IMR-90 (cell line): ENCODE results near the gene CTBP2. TPM values are rescaled to one million over a fixed set of nuclear protein-coding genes. Genes with fewer than 3 reads are reported as not detected.

Experiments used
- ATAC-seq: fragments of 200-7000 bp; cut with Tn5 transposase; 2 replicates; pipeline ENCODE4 v1.9.1; 2020; ENCODE audit warnings: low read depth, mild to moderate bottlenecking, moderate library complexity
- BruUV-seq: library from RNA; stranded (reverse); fragments of 400-500 nt; replicated peaks from 2 replicates; lab custom pipeline; 2021; lab: Mats Ljungman, UMichigan
- CTCF ChIA-PET: fragments of 300-600 bp; formaldehyde crosslinking; extraction: SDS; loops from one replicate; lab custom pipeline; 2021; ENCODE audit warnings: antibody characterized with exemption; lab: Yijun Ruan, JAX
- POLR2A ChIA-PET: fragments of 300-600 bp; sonication (Branson Sonifier 250); formaldehyde crosslinking; loops from one replicate; lab custom pipeline; 2022; ENCODE audit warnings: antibody characterized with exemption; ENCODE audit not compliant: unreplicated experiment; lab: Charles Lee
- DNase-seq: peaks from one replicate; pipeline ENCODE4 v3.0.0; 2013
- H2AFZ ChIP-seq: replicated peaks from 2 replicates; pipeline ENCODE3; 2013; ENCODE audit warnings: low read length, mild to moderate bottlenecking; ENCODE audit not compliant: poor library complexity
- H2AK5ac ChIP-seq: 2 replicates; pipeline ENCODE4 v1.6.1; 2013; ENCODE audit warnings: low read depth, low read length, inconsistent platforms
- H2AK9ac ChIP-seq: replicated peaks from 2 replicates; pipeline ENCODE3; 2013; ENCODE audit warnings: mild to moderate bottlenecking, low read depth, low read length, moderate library complexity; ENCODE audit not compliant: poor library complexity
- H2BK120ac ChIP-seq: 2 replicates; pipeline ENCODE4 v1.6.1; 2013; ENCODE audit warnings: low read depth, low read length, inconsistent platforms
- H2BK15ac ChIP-seq: 3 replicates; pipeline ENCODE4 v1.6.1; 2013; ENCODE audit warnings: low read depth, low read length, inconsistent platforms
- H2BK20ac ChIP-seq: 2 replicates; pipeline ENCODE4 v1.6.1; 2013; ENCODE audit warnings: low read depth, mild to moderate bottlenecking, inconsistent platforms, low read length, moderate library complexity
- H2BK5ac ChIP-seq: 2 replicates; pipeline ENCODE4 v1.6.1; 2013; ENCODE audit warnings: mild to moderate bottlenecking, low read depth, low read length, inconsistent platforms; ENCODE audit not compliant: poor library complexity, severe bottlenecking
- H3K14ac ChIP-seq: replicated peaks from 2 replicates; pipeline ENCODE4 v1.6.1; 2013; ENCODE audit warnings: low read depth, low read length, inconsistent platforms
- H3K18ac ChIP-seq: 2 replicates; pipeline ENCODE4 v1.6.1; 2013; ENCODE audit warnings: low read depth, low read length, control low read depth
- H3K23ac ChIP-seq: 2 replicates; pipeline ENCODE4 v1.6.1; 2013; ENCODE audit warnings: low read depth, low read length, inconsistent platforms
- H3K27ac ChIP-seq: 2 replicates; pipeline ENCODE4 v1.5.1; 2013; ENCODE audit warnings: mild to moderate bottlenecking, control low read depth, low read length; ENCODE audit not compliant: insufficient read depth
- H3K27me3 ChIP-seq: 2 replicates; pipeline ENCODE4 v1.6.1; 2013; ENCODE audit warnings: low read length; ENCODE audit not compliant: control insufficient read depth, insufficient read depth
- H3K36me3 ChIP-seq: 2 replicates; pipeline ENCODE4 v1.6.1; 2013; ENCODE audit warnings: low read length, mixed read lengths; ENCODE audit not compliant: control insufficient read depth, insufficient read depth
- H3K4ac ChIP-seq: 2 replicates; pipeline ENCODE4 v1.6.1; 2013; ENCODE audit warnings: low read depth, low read length, inconsistent platforms
- H3K4me1 ChIP-seq: 2 replicates; pipeline ENCODE4 v1.6.1; 2013; ENCODE audit warnings: low read length, mixed read lengths; ENCODE audit not compliant: control insufficient read depth, insufficient read depth
- H3K4me2 ChIP-seq: 2 replicates; pipeline ENCODE4 v1.6.1; 2013; ENCODE audit warnings: low read depth, mild to moderate bottlenecking, control low read depth, low read length, moderate library complexity
- H3K4me3 ChIP-seq: 2 replicates; pipeline ENCODE4 v1.5.1; 2013; ENCODE audit warnings: low read depth, mild to moderate bottlenecking, control low read depth, low read length, moderate library complexity; ENCODE audit not compliant: insufficient read depth
- H3K56ac ChIP-seq: 2 replicates; pipeline ENCODE4 v1.6.1; 2013; ENCODE audit warnings: low read length, inconsistent platforms; ENCODE audit not compliant: insufficient read depth; ENCODE audit errors: extremely low read depth
- H3K79me1 ChIP-seq, 2 experiments: 2 replicates each; pipeline ENCODE4 v1.6.1; 2013; ENCODE audit warnings: low read length in 2 of 2, inconsistent platforms in 1 of 2, low read depth in 1 of 2
- H3K9ac ChIP-seq: 2 replicates; pipeline ENCODE4 v1.6.1; 2013; ENCODE audit warnings: low read depth, low read length, control low read depth
- H3K9me1 ChIP-seq: 2 replicates; pipeline ENCODE4 v1.6.1; 2013; ENCODE audit warnings: low read length, inconsistent platforms; ENCODE audit not compliant: insufficient read depth
- H3K9me3 ChIP-seq: 2 replicates; pipeline ENCODE4 v1.6.1; 2013; ENCODE audit warnings: low read length; ENCODE audit not compliant: control insufficient read depth, insufficient read depth
- H4K20me1 ChIP-seq: 2 replicates; pipeline ENCODE4 v1.6.1; 2013; ENCODE audit warnings: low read length, inconsistent platforms; ENCODE audit not compliant: insufficient read depth
- H4K5ac ChIP-seq: 2 replicates; pipeline ENCODE4 v1.6.1; 2013; ENCODE audit warnings: mild to moderate bottlenecking, low read depth, low read length, control low read depth
- H4K8ac ChIP-seq, 2 experiments: 2 replicates each; pipeline ENCODE4 v1.6.1; 2013; ENCODE audit warnings: low read depth in 2 of 2, low read length in 2 of 2, control low read depth in 1 of 2, inconsistent platforms in 1 of 2
- H4K91ac ChIP-seq: 2 replicates; pipeline ENCODE4 v1.6.1; 2013; ENCODE audit warnings: low read depth, low read length, inconsistent platforms; ENCODE audit not compliant: insufficient read depth
- BHLHE40 ChIP-seq: fragments of 150-350 bp; IDR thresholded peaks from 2 replicates; pipeline ENCODE4 v1.6.1; 2016; ENCODE audit warnings: mild to moderate bottlenecking, low read depth, low read length
- CEBPB ChIP-seq: IDR thresholded peaks from 2 replicates; pipeline ENCODE4 v1.6.1; 2012; ENCODE audit warnings: low read depth, low read length, improper control_type of control experiment
- CHD1 ChIP-seq: IDR thresholded peaks from 2 replicates; pipeline ENCODE4 v1.6.1; 2012; ENCODE audit warnings: low read depth, low read length, improper control_type of control experiment
- FOS ChIP-seq: fragments of 150-350 bp; IDR thresholded peaks from 2 replicates; pipeline ENCODE4 v1.6.1; 2016; ENCODE audit warnings: low read depth, low read length
- MAFK ChIP-seq: IDR thresholded peaks from 2 replicates; pipeline ENCODE4 v1.6.1; 2012; ENCODE audit warnings: low read depth, low read length, improper control_type of control experiment
- MAZ ChIP-seq: IDR thresholded peaks from 2 replicates; pipeline ENCODE4 v1.6.1; 2012; ENCODE audit warnings: low read depth, mild to moderate bottlenecking, low read length, improper control_type of control experiment, moderate library complexity, borderline replicate concordance
- MXI1 ChIP-seq: IDR thresholded peaks from 2 replicates; pipeline ENCODE4 v1.6.1; 2012; ENCODE audit warnings: low read depth, mild to moderate bottlenecking, low read length, moderate library complexity, borderline replicate concordance
- NFE2L2 ChIP-seq: fragments of 150-350 bp; IDR thresholded peaks from 2 replicates; pipeline ENCODE4 v1.6.1; 2016; ENCODE audit warnings: low read depth, mild to moderate bottlenecking, low read length
- POLR2A ChIP-seq: IDR thresholded peaks from 2 replicates; pipeline ENCODE4 v1.6.1; 2012; ENCODE audit warnings: mild to moderate bottlenecking, low read depth, low read length
- RAD21 ChIP-seq: IDR thresholded peaks from 2 replicates; pipeline ENCODE4 v1.6.1; 2012; ENCODE audit warnings: low read length, improper control_type of control experiment
- RCOR1 ChIP-seq: IDR thresholded peaks from 2 replicates; pipeline ENCODE4 v1.6.1; 2012; ENCODE audit warnings: mild to moderate bottlenecking, low read length, improper control_type of control experiment; ENCODE audit not compliant: insufficient replicate concordance
- RFX5 ChIP-seq: IDR thresholded peaks from 2 replicates; pipeline ENCODE4 v1.8.0; 2012; ENCODE audit warnings: low read depth, mild to moderate bottlenecking, low read length, moderate library complexity
- WGBS, 2 experiments: methylation state at CpG; one replicate each; pipeline versions ENCODE4 v1.1.5 to v1.1.7; 2013; ENCODE audit warnings: missing lambda C conversion rate in 2 of 2; ENCODE audit not compliant: insufficient read length in 1 of 2; ENCODE audit errors: extremely low coverage in 2 of 2; 5-methylcytosine and 5-hydroxymethylcytosine counted together
- dilution Hi-C: fragments of 300-500 bp; cut with HindIII; formaldehyde crosslinking; loops from one replicate; pipeline ENCODE4 v1.14.3; 2018; ENCODE audit warnings: low sequenced_read_pairs; ENCODE audit not compliant: unreplicated experiment
- in situ Hi-C: fragments of 300-500 bp; cut with MboI; formaldehyde crosslinking; loops from 3 replicates; pipeline ENCODE4 v1.14.3; 2019; ENCODE audit warnings: low sequenced_read_pairs, inconsistent platforms, mixed read lengths
- intact Hi-C: fragments of 100-400 bp; cut with micrococcal nuclease; formaldehyde crosslinking; loops from 2 replicates; pipeline ENCODE4 v1.10.0; 2022
- polyA plus RNA-seq, 3 experiments: library from polyadenylated mRNA; depleted of rRNA; stranded (reverse); fragments of >200 nt; gene quantifications; 2 replicates each; pipeline ENCODE4 v1.2.3, GENCODE V29; 2012; ENCODE audit warnings: low replicate concordance in 1 of 3
- total RNA-seq: library from RNA; depleted of rRNA; stranded (reverse); fragments of >200 nt; gene quantifications from 2 replicates; pipeline ENCODE4 v1.2.3, GENCODE V29; 2012
- TF ChIP-seq, protein P1 (sequence below): fragments of 150-350 bp; IDR thresholded peaks from 2 replicates; pipeline ENCODE4 v1.6.1; 2016; ENCODE audit warnings: low read depth, mild to moderate bottlenecking, low read length, moderate library complexity, borderline replicate concordance
- TF ChIP-seq, protein P2 (sequence below): conservative IDR thresholded peaks from 2 replicates; pipeline ENCODE4 v1.5.1; 2012; ENCODE audit warnings: mild to moderate bottlenecking, low read depth, low read length, improper control_type of control experiment

Gene CTBP2
- total and polyA plus RNA-seq, 2 of the 4 experiments (the other 2 are of a cell fraction): 81.0 to 86.6 TPM

DNA sequence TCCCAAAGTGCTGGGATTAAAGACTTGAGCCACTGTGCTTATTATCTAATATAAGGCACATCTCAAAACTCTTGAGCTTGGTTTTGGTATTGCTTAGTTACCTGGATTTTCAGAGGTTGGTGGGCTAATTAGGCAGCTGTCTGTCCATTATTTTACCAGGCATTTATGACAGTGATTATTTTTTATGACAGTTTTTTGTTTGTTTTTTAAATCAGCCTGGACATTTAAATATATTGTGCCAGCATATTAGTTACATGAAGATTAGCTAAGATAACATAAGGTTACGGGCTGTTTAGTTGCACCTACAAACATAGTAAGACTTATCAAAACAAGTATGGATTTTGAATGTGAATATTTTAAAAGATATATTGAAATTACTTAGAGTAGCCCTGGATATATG is 221.1 kb downstream of the CTBP2 start:
- no peaks in the 10 kb centered on the region for H3K27me3 ChIP-seq
- no peak overlapping the region for H4K91ac ChIP-seq
- H4K20me1 ChIP-seq: peaks cover 74% of the 10 kb centered on the region
- DNase-seq: no peak
- no peak for ATAC-seq
- H3K23ac ChIP-seq: no peak overlapping the region
- H3K4me3 ChIP-seq: no peak overlapping the region
- TF ChIP-seq POLR2A (no peak), BHLHE40 (no peak), RFX5 (no peak), CHD1 (no peak), CEBPB (no peak), MAZ (no peak), RCOR1 (no peak), NFE2L2 (no peak), FOS (no peak), MXI1 (no peak), MAFK (no peak), RAD21 (no peak)
- TF ChIP-seq, protein P1, sequence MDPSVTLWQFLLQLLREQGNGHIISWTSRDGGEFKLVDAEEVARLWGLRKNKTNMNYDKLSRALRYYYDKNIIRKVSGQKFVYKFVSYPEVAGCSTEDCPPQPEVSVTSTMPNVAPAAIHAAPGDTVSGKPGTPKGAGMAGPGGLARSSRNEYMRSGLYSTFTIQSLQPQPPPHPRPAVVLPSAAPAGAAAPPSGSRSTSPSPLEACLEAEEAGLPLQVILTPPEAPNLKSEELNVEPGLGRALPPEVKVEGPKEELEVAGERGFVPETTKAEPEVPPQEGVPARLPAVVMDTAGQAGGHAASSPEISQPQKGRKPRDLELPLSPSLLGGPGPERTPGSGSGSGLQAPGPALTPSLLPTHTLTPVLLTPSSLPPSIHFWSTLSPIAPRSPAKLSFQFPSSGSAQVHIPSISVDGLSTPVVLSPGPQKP: no peak
- TF ChIP-seq, protein P2, sequence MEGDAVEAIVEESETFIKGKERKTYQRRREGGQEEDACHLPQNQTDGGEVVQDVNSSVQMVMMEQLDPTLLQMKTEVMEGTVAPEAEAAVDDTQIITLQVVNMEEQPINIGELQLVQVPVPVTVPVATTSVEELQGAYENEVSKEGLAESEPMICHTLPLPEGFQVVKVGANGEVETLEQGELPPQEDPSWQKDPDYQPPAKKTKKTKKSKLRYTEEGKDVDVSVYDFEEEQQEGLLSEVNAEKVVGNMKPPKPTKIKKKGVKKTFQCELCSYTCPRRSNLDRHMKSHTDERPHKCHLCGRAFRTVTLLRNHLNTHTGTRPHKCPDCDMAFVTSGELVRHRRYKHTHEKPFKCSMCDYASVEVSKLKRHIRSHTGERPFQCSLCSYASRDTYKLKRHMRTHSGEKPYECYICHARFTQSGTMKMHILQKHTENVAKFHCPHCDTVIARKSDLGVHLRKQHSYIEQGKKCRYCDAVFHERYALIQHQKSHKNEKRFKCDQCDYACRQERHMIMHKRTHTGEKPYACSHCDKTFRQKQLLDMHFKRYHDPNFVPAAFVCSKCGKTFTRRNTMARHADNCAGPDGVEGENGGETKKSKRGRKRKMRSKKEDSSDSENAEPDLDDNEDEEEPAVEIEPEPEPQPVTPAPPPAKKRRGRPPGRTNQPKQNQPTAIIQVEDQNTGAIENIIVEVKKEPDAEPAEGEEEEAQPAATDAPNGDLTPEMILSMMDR: no peak
- H3K4me1 ChIP-seq: peaks cover 19% of the 10 kb centered on the region
- H2AK5ac ChIP-seq: no peak overlapping the region
- H3K4ac ChIP-seq: no peak overlapping the region
- dilution Hi-C loops: no loop called here
- ChIA-PET CTCF (interaction anchor here (1.4 kb wide), 1 partner anchor 10 kb away, joined by 3 read pairs; no protein-coding TSS in a partner anchor), POLR2A (no interaction called here)
- in situ Hi-C loops: no loop called here
- no TSS peak for BruUV-seq
- peaks cover 19% of the 10 kb centered on the region for H3K9me1 ChIP-seq
- H3K18ac ChIP-seq: no peak overlapping the region
- H2BK15ac ChIP-seq: no peak overlapping the region
- H3K4me2 ChIP-seq: no peak overlapping the region
- H3K56ac ChIP-seq: no peak overlapping the region
- no peak overlapping the region for H4K5ac ChIP-seq
- H3K27ac ChIP-seq: no peak overlapping the region
- H2AFZ ChIP-seq: no peak overlapping the region
- H2AK9ac ChIP-seq: no peak overlapping the region
- no peak overlapping the region for H2BK120ac ChIP-seq
- H3K36me3 ChIP-seq: peaks cover 6% of the 10 kb centered on the region
- no peak overlapping the region for H2BK20ac ChIP-seq
- no peak overlapping the region for H3K9ac ChIP-seq
- no peaks in the 10 kb centered on the region for H3K9me3 ChIP-seq
- H3K79me1 ChIP-seq: peaks cover 12 to 58% of the 10 kb centered on the region in 2 experiments
- no CpG with 5 or more reads among the region's 1 CpG for WGBS, 2 experiments
- intact Hi-C loops: no loop called here
- no peak overlapping the region for H3K14ac ChIP-seq
- no peak overlapping the region for H2BK5ac ChIP-seq
- H4K8ac ChIP-seq: no peak overlapping the region
